Renal cortical epithelial cell (primary cell): ENCODE results near the gene LIPE. TPM values are rescaled to one million over a fixed set of nuclear protein-coding genes. Genes with fewer than 3 reads are reported as not detected.

ENCODE experiments used
- DNase-seq: peaks from one replicate; pipeline ENCODE4 v3.0.0-alpha.2; 2011; ENCODE audit warnings: low read depth
- total RNA-seq: library from RNA; depleted of rRNA; stranded (reverse); fragments of >200 nt; gene quantifications from 2 replicates; pipeline ENCODE4 v1.2.3, GENCODE V29; 2014

Gene LIPE
- total RNA-seq, 1 donor from 2014 or later, result 1.2 TPM

- no peak for DNase-seq
Measured at GRCh38 chr19:42353341-42354015, 73.7 kb downstream of the LIPE start.

DNA sequence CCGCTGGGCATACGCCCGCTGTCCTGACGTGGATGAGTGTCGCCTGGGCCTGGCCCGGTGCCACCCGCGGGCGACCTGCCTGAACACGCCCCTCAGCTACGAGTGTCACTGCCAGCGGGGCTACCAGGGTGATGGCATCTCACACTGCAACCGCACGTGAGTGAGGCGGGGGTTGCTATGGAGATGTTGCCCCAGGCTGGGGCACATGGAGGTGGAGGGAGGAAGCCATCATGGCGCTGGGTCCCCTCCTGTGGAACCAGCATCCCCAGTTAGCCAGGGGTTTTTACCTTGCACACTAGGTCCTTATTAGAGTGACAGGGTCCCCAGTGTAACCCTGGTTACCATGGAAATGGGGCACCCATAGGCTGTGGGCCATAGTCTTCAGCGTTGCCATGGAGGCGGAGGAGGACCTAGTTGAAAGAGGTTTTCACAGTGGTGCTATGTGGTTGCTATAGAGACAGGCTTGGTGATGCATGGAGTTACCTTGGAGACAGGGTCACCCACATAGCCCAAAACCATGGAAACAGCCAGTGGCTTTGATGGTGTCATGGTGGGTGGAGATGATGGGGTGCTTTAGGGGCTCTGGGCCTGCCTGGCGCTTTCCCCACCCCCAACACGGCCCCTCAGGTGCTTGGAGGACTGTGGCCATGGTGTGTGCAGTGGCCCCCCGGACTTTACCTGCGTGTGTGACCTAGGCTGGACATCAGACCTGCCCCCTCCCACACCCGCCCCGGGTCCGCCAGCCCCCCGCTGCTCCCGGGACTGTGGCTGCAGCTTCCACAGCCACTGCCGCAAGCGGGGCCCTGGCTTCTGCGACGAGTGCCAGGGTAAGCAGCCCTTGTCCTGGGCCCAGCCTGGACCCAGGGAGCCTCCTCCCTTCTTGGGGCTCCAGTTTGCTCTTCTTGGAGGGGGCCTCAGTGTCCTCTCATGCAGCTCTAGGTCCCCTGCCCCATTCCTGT, 74.6 kb downstream of the LIPE start:
- DNase-seq, result peak; percentile 25

Other genes starting within 250 kb of the LIPE start
- 17.9 and 25.2 TPM in 2 replicates for gene DEDD2, start 209.7 kb downstream of the LIPE start, total RNA-seq
- gene ZNF526, start 207.1 kb downstream of the LIPE start, total RNA-seq, result 7.1 and 11.4 TPM in 2 replicates
- 12.9 and 44.8 TPM in 2 replicates for gene GSK3A, start 184.8 kb downstream of the LIPE start, total RNA-seq
- gene ERF, start 172.3 kb downstream of the LIPE start, total RNA-seq, result 15.5 and 23.2 TPM in 2 replicates
- 9.0 and 67.9 TPM in 2 replicates for gene CIC, start 158.1 kb downstream of the LIPE start, total RNA-seq
- gene PRR19, start 125.3 kb downstream of the LIPE start, total RNA-seq, result 0.65 TPM in 1 of 2 replicates, not detected in the other
- gene PAFAH1B3, start 124.8 kb downstream of the LIPE start, total RNA-seq, result 45.9 and 75.4 TPM in 2 replicates
- gene TMEM145, start 114.1 kb downstream of the LIPE start, total RNA-seq, result not detected in 2 replicates
- 12.5 and 113 TPM in 2 replicates for gene MEGF8, start 101.8 kb downstream of the LIPE start, total RNA-seq
- gene CNFN, start 37.1 kb downstream of the LIPE start, total RNA-seq, result not detected in 2 replicates
- gene CXCL17, start 15.6 kb upstream of the LIPE start, total RNA-seq, result not detected in 2 replicates
- 0.30 and 0.69 TPM in 2 replicates for gene CEACAM1, start 101.1 kb upstream of the LIPE start, total RNA-seq
- not detected in 2 replicates for gene CEACAM8, start 167.5 kb upstream of the LIPE start, total RNA-seq